GM12878 (cell line): ENCODE results near the gene STAT3. TPM values are rescaled to one million over a fixed set of nuclear protein-coding genes. Genes with fewer than 3 reads are reported as not detected.
A peak's percentile ranks its signal among the peaks of the same experiment; 100 is the strongest.
"Not testable (repeated sequence)": the region's sequence is repeated elsewhere in the genome, so short reads cannot be mapped to it uniquely, and the experiment has no call there.

ENCODE experiments used
- ATAC-seq: fragments of 200-7000 bp; cut with Tn5 transposase; 3 replicates; pipeline ENCODE4 v1.9.1; 2020; ENCODE audit warnings: mild to moderate bottlenecking, moderate library complexity
- BruUV-seq: library from RNA; stranded (reverse); fragments of 400-500 nt; replicated peaks from 2 replicates; lab custom pipeline; 2021; lab: Mats Ljungman, UMichigan
- CTCF ChIA-PET: fragments of 300-600 bp; sonication (Branson Sonifier 250); formaldehyde crosslinking; extraction: SDS; loops from one replicate; lab custom pipeline; 2021; ENCODE audit warnings: inconsistent platforms; lab: Yijun Ruan, JAX
- POLR2A ChIA-PET: fragments of 350-600 bp; formaldehyde crosslinking; extraction: SDS; loops from one replicate; lab custom pipeline; 2021; ENCODE audit warnings: inconsistent platforms; lab: Charles Lee
- RAD21 ChIA-PET: fragments of 300-600 bp; sonication (Branson Sonifier 250); formaldehyde crosslinking; loops from one replicate; lab custom pipeline; 2023; ENCODE audit warnings: antibody characterized with exemption; ENCODE audit not compliant: unreplicated experiment; lab: Charles Lee
- SMC1A ChIA-PET: fragments of 300-600 bp; sonication (Branson Sonifier 250); formaldehyde crosslinking; loops from one replicate; lab custom pipeline; 2023; ENCODE audit not compliant: unreplicated experiment, uncharacterized antibody; lab: Charles Lee
- DNase-seq: peaks from one replicate; pipeline ENCODE4 v3.0.0-alpha.2; 2011; ENCODE audit warnings: low read depth, low spot score
- FAIRE-seq: peaks from 3 replicates; lab custom pipeline; 2011; peaks lifted over from hg19 to GRCh38; lab: Jason Lieb, UNC
- H2AFZ ChIP-seq: 2 replicates; pipeline ENCODE4 v1.6.0; 2011; ENCODE audit warnings: low read depth, low read length, control low read depth; ENCODE audit not compliant: control insufficient read depth
- H3K27ac ChIP-seq: 2 replicates; pipeline ENCODE4 v1.5.1; 2011; ENCODE audit warnings: control low read depth; ENCODE audit not compliant: control insufficient read depth, insufficient read depth
- H3K27me3 ChIP-seq, 2 experiments: replicated peaks in 1 of 2; 2 replicates each; pipeline versions ENCODE4 v1.6.0 to v1.6.1; 2011; ENCODE audit warnings: low read length in 1 of 2; ENCODE audit not compliant: control insufficient read depth in 2 of 2, insufficient read depth in 2 of 2
- H3K36me3 ChIP-seq, 2 experiments: 2 replicates each; pipeline ENCODE4 v1.5.1; 2011; ENCODE audit warnings: low read length in 1 of 2; ENCODE audit not compliant: control insufficient read depth in 2 of 2, insufficient read depth in 2 of 2
- H3K4me1 ChIP-seq: 2 replicates; pipeline ENCODE4 v1.6.1; 2011; ENCODE audit warnings: mild to moderate bottlenecking, low read length, moderate library complexity, mixed read lengths; ENCODE audit not compliant: control insufficient read depth, insufficient read depth
- H3K4me2 ChIP-seq: 2 replicates; pipeline ENCODE4 v1.6.0; 2011; ENCODE audit warnings: control low read depth; ENCODE audit not compliant: control insufficient read depth, insufficient read depth
- H3K4me3 ChIP-seq: fragments of 200-600 bp; sonication (generic); 2 replicates; pipeline ENCODE4 v1.5.1; 2016
- H3K79me2 ChIP-seq: 2 replicates; pipeline ENCODE4 v1.6.0; 2011; ENCODE audit warnings: low read length; ENCODE audit not compliant: control insufficient read depth, insufficient read depth
- H3K9ac ChIP-seq: 2 replicates; pipeline ENCODE4 v1.8.0; 2011; ENCODE audit warnings: low read length, control low read depth, mixed read lengths; ENCODE audit not compliant: control insufficient read depth, insufficient read depth
- H3K9me3 ChIP-seq: replicated peaks from 3 replicates; pipeline ENCODE4 v1.5.1; 2011; ENCODE audit warnings: mild to moderate bottlenecking, low read length; ENCODE audit not compliant: control insufficient read depth, insufficient read depth
- H4K20me1 ChIP-seq: 2 replicates; pipeline ENCODE4 v1.6.0; 2011; ENCODE audit not compliant: control insufficient read depth, insufficient read depth
- BHLHE40 ChIP-seq, 2 experiments: fragments of 450-650 bp in 1 of 2; IDR thresholded peaks; 2 replicates each; pipeline ENCODE4 v1.6.1; 2011 to 2017; ENCODE audit warnings: low read depth in 2 of 2, borderline replicate concordance in 1 of 2, improper control_type of control experiment in 1 of 2, low read length in 1 of 2, mild to moderate bottlenecking in 1 of 2
- CBFB ChIP-seq: IDR thresholded peaks from 2 replicates; pipeline ENCODE4 v1.6.1; 2016; ENCODE audit warnings: antibody characterized with exemption, low read depth
- CHD1 ChIP-seq: IDR thresholded peaks from 2 replicates; pipeline ENCODE4 v1.6.1; 2012; ENCODE audit warnings: low read depth, low read length, improper control_type of control experiment
- CHD2 ChIP-seq: IDR thresholded peaks from 2 replicates; pipeline ENCODE4 v1.6.1; 2011; ENCODE audit warnings: low read depth, low read length, improper control_type of control experiment, borderline replicate concordance
- CREB1 ChIP-seq: IDR thresholded peaks from 2 replicates; pipeline ENCODE4 v1.6.1; 2012; ENCODE audit warnings: low read depth, mild to moderate bottlenecking, inconsistent platforms
- GABPA ChIP-seq: IDR thresholded peaks from 2 replicates; pipeline ENCODE4 v1.6.1; 2014; ENCODE audit warnings: antibody characterized with exemption, low read depth, mild to moderate bottlenecking, inconsistent platforms
- HCFC1 ChIP-seq: fragments of 150-350 bp; IDR thresholded peaks from 2 replicates; pipeline ENCODE4 v1.6.1; 2014; ENCODE audit warnings: low read length
- NR2C2 ChIP-seq: IDR thresholded peaks from 2 replicates; pipeline ENCODE4 v1.6.1; 2011; ENCODE audit warnings: borderline replicate concordance, low read depth; ENCODE audit not compliant: control insufficient read depth, insufficient read length
- PAX8 ChIP-seq: fragments of 450-650 bp; IDR thresholded peaks from 2 replicates; pipeline ENCODE4 v1.6.1; 2017; ENCODE audit warnings: mild to moderate bottlenecking, moderate library complexity
- RAD21 ChIP-seq: IDR thresholded peaks from 2 replicates; pipeline ENCODE4 v1.6.1; 2011; ENCODE audit warnings: mild to moderate bottlenecking, low read depth, low read length, moderate library complexity; ENCODE audit not compliant: insufficient read depth
- SP1 ChIP-seq: IDR thresholded peaks from one replicate; pipeline ENCODE4 v1.6.1; 2011; ENCODE audit warnings: low read depth, low read length
- SREBF2 ChIP-seq: IDR thresholded peaks from 2 replicates; pipeline ENCODE4 v1.6.1; 2012; ENCODE audit warnings: mild to moderate bottlenecking, low read length
- WGBS: methylation state at CpG from one replicate; pipeline ENCODE4 v1.1.6; 2016; ENCODE audit warnings: low lambda C conversion rate; ENCODE audit not compliant: insufficient replicate concordance, insufficient coverage; ENCODE audit errors: missing lambda C conversion rate; 5-methylcytosine and 5-hydroxymethylcytosine counted together
- in situ Hi-C: fragments of 300-500 bp; cut with MboI; formaldehyde crosslinking; loops from 9 replicates; pipeline ENCODE4 v1.14.3; 2018; ENCODE audit warnings: mixed read lengths
- intact Hi-C: fragments of 100-400 bp; cut with micrococcal nuclease; formaldehyde crosslinking; loops from one replicate; pipeline ENCODE4 v1.14.2; 2022; ENCODE audit not compliant: unreplicated experiment
- polyA plus RNA-seq, 11 experiments: library from polyadenylated mRNA; depleted of rRNA in 4 of 11; unstranded in 6 of 11; stranded (reverse) in 5 of 11; fragments of >200 nt; fragmentation: Nextera tagmentation in 4 of 11; fragmentation: Illumina TruSeq in 1 of 11; extraction: Ambion mirVana in 4 of 11; extraction: Trizol in 1 of 11; gene quantifications; 1 replicate in 1 of 11; 2 replicates in 10 of 11; pipeline versions ENCODE4 v1.2.1 to v1.2.3, GENCODE V29; 2011 to 2016; ENCODE audit warnings: inconsistent platforms in 2 of 11, missing spikeins in 2 of 11, low read depth in 1 of 11
- total RNA-seq, 4 experiments: library from RNA; depleted of rRNA in 3 of 4; stranded (reverse); fragments of >200 nt in 3 of 4; fragmentation: Illumina TruSeq in 1 of 4; extraction: Trizol in 1 of 4; gene quantifications; 2 replicates each; pipeline versions ENCODE4 v1.2.1 to v1.2.3, GENCODE V29; 2013 to 2021

The STAT3 gene
- total and polyA plus RNA-seq, 10 of the 15 experiments (the other 5 are each of a cell fraction or from before 2014, with no cell fraction given) = 18.4 to 96.4 (median 60.9) TPM

DNA sequence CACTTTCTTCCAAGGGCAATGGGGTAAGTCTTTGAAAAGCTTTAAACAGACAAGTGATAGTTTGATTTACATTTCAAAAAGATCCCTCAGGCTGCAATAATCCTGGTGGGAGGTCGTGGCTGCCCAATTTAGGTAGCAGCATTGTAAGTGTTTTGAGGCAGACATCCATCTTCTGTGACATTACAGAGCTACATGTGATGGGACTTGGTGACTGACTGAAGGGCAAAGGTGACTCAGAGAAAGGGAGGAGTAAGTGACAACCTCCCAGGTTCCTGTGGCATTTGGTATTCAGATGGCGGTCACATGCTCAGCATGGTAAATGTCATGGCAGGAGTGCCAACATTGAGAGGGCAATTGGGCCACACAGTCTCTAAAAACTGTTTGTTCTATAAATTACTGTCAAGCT, 26.5 kb downstream of the STAT3 start:
- Histone ChIP-seq H3K27ac (no peak overlapping the region), H3K4me1 (peaks cover 37% of the 10 kb centered on the region), H3K27me3 (no peaks in the 10 kb centered on the region), H3K9ac (no peak overlapping the region), H3K4me2 (no peak overlapping the region), H2AFZ (no peak overlapping the region), H3K36me3 (no peaks in the 10 kb centered on the region), H3K9me3 (peaks cover 2% of the 10 kb centered on the region; the same call in 2 of the 3 replicates), H4K20me1 (peaks cover 7% of the 10 kb centered on the region), H3K4me3 (no peak overlapping the region), H3K79me2 (peaks cover 85% of the 10 kb centered on the region)
- ChIA-PET SMC1A (interaction anchor here (0.6 to 1.8 kb wide), 3 partner anchors 10 to 16 kb away, joined by 3 to 7 read pairs (median 3); no protein-coding TSS in a partner anchor), RAD21 (interaction anchor here (0.8 to 1.8 kb wide), 2 partner anchors 17 to 42 kb away, joined by 5 to 8 read pairs; no protein-coding TSS in a partner anchor), POLR2A (interaction anchor here (0.5 to 1.1 kb wide), 3 partner anchors 17 to 93 kb away, joined by 3 to 4 read pairs (median 4); no protein-coding TSS in a partner anchor), CTCF (interaction anchor here (1.0 to 1.6 kb wide), 3 partner anchors 13 to 52 kb away, joined by 3 to 4 read pairs (median 3); no protein-coding TSS in a partner anchor)
- peak; percentile 32; the same call in 2 of the 3 replicates for ATAC-seq
- intact Hi-C loops = no loop called here
- no TSS peak for BruUV-seq
- WGBS = 52% methylated on average over 2 of the region's 2 CpGs
- TF ChIP-seq HCFC1 (no peak), CHD2 (no peak), CBFB (no peak), SP1 (no peak), BHLHE40 (IDR thresholded peaks at IDR 0.05; ENCODE audit: borderline replicate concordance in 1 of 2, low read depth in 2 of 2, low read length in 1 of 2) (no peak), CHD1 (no peak), SREBF2 (no peak), PAX8 (no peak), NR2C2 (no peak), RAD21 (no peak), GABPA (no peak), CREB1 (no peak)
- DNase-seq = no peak
- no peak for FAIRE-seq
- in situ Hi-C loops = no loop called here

DNA sequence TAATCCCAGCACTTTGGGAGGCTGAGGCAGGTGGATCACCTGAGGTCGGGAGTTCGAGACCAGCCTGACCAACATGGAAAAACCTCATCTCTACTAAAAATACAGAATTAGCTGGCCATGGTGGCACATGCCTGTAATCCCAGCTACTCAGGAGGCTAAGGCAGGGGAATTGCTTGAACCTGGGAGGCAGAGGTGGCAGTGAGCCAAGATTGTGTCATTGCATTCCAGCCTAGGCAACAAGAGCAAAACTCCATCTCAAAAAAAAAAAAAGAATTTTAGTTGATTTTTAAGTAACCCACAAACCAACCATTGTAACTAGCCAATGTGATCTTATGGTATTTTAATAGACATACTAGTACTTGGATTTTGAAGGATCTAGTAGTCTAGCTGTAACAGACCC, 27.9 kb downstream of the STAT3 start:
- FAIRE-seq, in situ Hi-C loops, intact Hi-C loops, H3K4me3 ChIP-seq, H3K9ac ChIP-seq, H3K36me3 ChIP-seq, RAD21 ChIA-PET, H4K20me1 ChIP-seq, H2AFZ ChIP-seq, H3K27me3 ChIP-seq, H3K4me2 ChIP-seq, DNase-seq, BruUV-seq, ATAC-seq, H3K27ac ChIP-seq, H3K9me3 ChIP-seq: not testable (repeated sequence)
- H3K79me2 ChIP-seq = peaks cover 84% of the 10 kb centered on the region
- WGBS = 100% methylated on average over 2 of the region's 2 CpGs
- POLR2A ChIA-PET = interaction anchor here (0.6 to 0.7 kb wide), 4 partner anchors 11 to 396 kb away, joined by 3 to 8 read pairs (median 4); no protein-coding TSS in a partner anchor
- SMC1A ChIA-PET = interaction anchor here (1.0 to 1.5 kb wide), 2 partner anchors 15 to 38 kb away, joined by 3 read pairs; no protein-coding TSS in a partner anchor
- peaks cover 42% of the 10 kb centered on the region for H3K4me1 ChIP-seq
- CTCF ChIA-PET = interaction anchor here (1.6 to 3.2 kb wide), 2 partner anchors 8 to 12 kb away, joined by 3 to 14 read pairs; no protein-coding TSS in a partner anchor
